CD4-positive, alpha-beta memory T cell (primary cell): ENCODE measurements around the gene RIMBP2. TPM values are rescaled to one million over a fixed set of nuclear protein-coding genes. Genes with fewer than 3 reads are reported as not detected.

Experiments used
- CTCF ChIA-PET: fragments of 350-600 bp; sonication (Branson Sonifier 250); formaldehyde crosslinking; loops from one replicate; lab custom pipeline; 2021; ENCODE audit warnings: inconsistent platforms; ENCODE audit not compliant: partially characterized antibody; lab: Charles Lee
- POLR2A ChIA-PET: fragments of 350-600 bp; sonication (Branson Sonifier 250); formaldehyde crosslinking; loops from one replicate; lab custom pipeline; 2021; ENCODE audit not compliant: partially characterized antibody; lab: Charles Lee
- DNase-seq, 5 donors: peaks; one replicate each; pipeline versions ENCODE4 v3.0.0 to v3.0.0-alpha.2; 2020 to 2022; ENCODE audit warnings: mixed read lengths in 1 of 5
- H3K27ac ChIP-seq: one replicate; pipeline ENCODE4 v1.7.0; 2013; ENCODE audit warnings: low read depth, low read length
- H3K27me3 ChIP-seq: 2 replicates; pipeline ENCODE4 v1.7.0; 2013; ENCODE audit warnings: mild to moderate bottlenecking, low read length, moderate library complexity; ENCODE audit not compliant: insufficient read depth
- H3K36me3 ChIP-seq: 2 replicates; pipeline ENCODE4 v1.7.0; 2013; ENCODE audit warnings: mild to moderate bottlenecking, low read length, moderate library complexity; ENCODE audit not compliant: insufficient read depth
- H3K4me1 ChIP-seq: 2 replicates; pipeline ENCODE4 v1.7.0; 2013; ENCODE audit warnings: mild to moderate bottlenecking, low read length, moderate library complexity; ENCODE audit not compliant: insufficient read depth
- H3K4me3 ChIP-seq, 2 donors: one replicate each; pipeline ENCODE4 v1.7.0; 2013; ENCODE audit warnings: low read length in 2 of 2, mild to moderate bottlenecking in 1 of 2
- H3K9me3 ChIP-seq, 2 donors: one replicate each; pipeline ENCODE4 v1.7.0; 2013; ENCODE audit warnings: low read length in 2 of 2, control low read depth in 1 of 2; ENCODE audit not compliant: control insufficient read depth in 1 of 2
- H3K27ac Mint-ChIP-seq, 7 donors: one replicate each; pipeline ENCODE4 v1.8.0; 2020 to 2021; ENCODE audit warnings: mixed read lengths in 7 of 7, mild to moderate bottlenecking in 6 of 7, inconsistent platforms in 3 of 7, moderate library complexity in 3 of 7
- H3K27me3 Mint-ChIP-seq, 2 donors: one replicate each; pipeline ENCODE4 v1.8.0; 2020 to 2021; ENCODE audit warnings: mixed read lengths in 2 of 2
- H3K36me3 Mint-ChIP-seq, 2 donors: one replicate each; pipeline ENCODE4 v1.8.0; 2020 to 2021; ENCODE audit warnings: mixed read lengths in 2 of 2, inconsistent platforms in 1 of 2, mild to moderate bottlenecking in 1 of 2
- H3K4me1 Mint-ChIP-seq, 4 donors: one replicate each; pipeline ENCODE4 v1.8.0; 2020 to 2021; ENCODE audit warnings: mixed read lengths in 4 of 4, mild to moderate bottlenecking in 1 of 4
- H3K4me3 Mint-ChIP-seq, 8 donors: one replicate each; pipeline ENCODE4 v1.8.0; 2020 to 2021; ENCODE audit warnings: mixed read lengths in 8 of 8, mild to moderate bottlenecking in 7 of 8, moderate library complexity in 6 of 8, inconsistent platforms in 3 of 8
- H3K9me3 Mint-ChIP-seq, 8 donors: one replicate each; pipeline ENCODE4 v1.8.0; 2020 to 2021; ENCODE audit warnings: mixed read lengths in 8 of 8, mild to moderate bottlenecking in 5 of 8, inconsistent platforms in 3 of 8, moderate library complexity in 1 of 8
- intact Hi-C: fragments of 100-400 bp; cut with micrococcal nuclease; formaldehyde crosslinking; loops from one replicate; pipeline ENCODE4 v1.15.1; 2023
- polyA plus RNA-seq, 2 donors: library from polyadenylated mRNA; unstranded; fragments of 300-500 nt; fragmentation: Illumina TruSeq; gene quantifications; one replicate each; pipeline ENCODE4 v1.2.3, GENCODE V29; 2021
- total RNA-seq, 2 experiments: library from RNA; stranded (reverse); gene quantifications; one replicate each; pipeline ENCODE4 v1.2.3, GENCODE V29; 2021

The RIMBP2 gene
- total and polyA plus RNA-seq, 4 experiments from 2014 or later, result 0.20 TPM; not detected in 3

- CTCF ChIA-PET, result no interaction called here
- Histone ChIP-seq H3K36me3 (no peaks in the 10 kb centered on the region), H3K27ac (no peak overlapping the region), H3K4me1 (no peaks in the 10 kb centered on the region), H3K4me3 (no peak overlapping the region), H3K9me3 (no peaks in the 10 kb centered on the region), H3K27me3 (no peaks in the 10 kb centered on the region)
- H3K36me3 Mint-ChIP-seq, result no peaks in the 10 kb centered on the region
- H3K27ac Mint-ChIP-seq, result no peak overlapping the region
- H3K9me3 Mint-ChIP-seq, result peaks cover 0 to 3% (median 0%) of the 10 kb centered on the region in 8 donors
- DNase-seq, result no peak
- POLR2A ChIA-PET, result no interaction called here
- no peaks in the 10 kb centered on the region for H3K4me1 Mint-ChIP-seq
- peaks cover 2 to 3% of the 10 kb centered on the region in 2 donors for H3K27me3 Mint-ChIP-seq
- H3K4me3 Mint-ChIP-seq, result no peak overlapping the region
- intact Hi-C loops, result no loop called here
These were observed 303.7 kb downstream of the RIMBP2 start for GRCh38 chr12:130412384-130412783.

GRCh38 chr12:130405332-130405731 lies 310.8 kb downstream of the RIMBP2 start:
- H3K4me3 Mint-ChIP-seq, result no peak overlapping the region
- H3K27ac ChIP-seq, result no peak overlapping the region
- no peaks in the 10 kb centered on the region for H3K4me1 ChIP-seq
- intact Hi-C loops, result no loop called here
- peaks cover 0 to 2% of the 10 kb centered on the region in 2 donors for H3K27me3 Mint-ChIP-seq
- H3K4me1 Mint-ChIP-seq, result no peaks in the 10 kb centered on the region
- no peaks in the 10 kb centered on the region for H3K9me3 ChIP-seq
- H3K9me3 Mint-ChIP-seq, result peaks cover 0 to 2% (median 0%) of the 10 kb centered on the region in 8 donors
- H3K27ac Mint-ChIP-seq, result no peak overlapping the region
- ChIA-PET POLR2A (no interaction called here), CTCF (no interaction called here)
- H3K36me3 ChIP-seq, result no peaks in the 10 kb centered on the region
- no peak for DNase-seq
- H3K27me3 ChIP-seq, result no peaks in the 10 kb centered on the region
- H3K36me3 Mint-ChIP-seq, result no peaks in the 10 kb centered on the region
- H3K4me3 ChIP-seq, result no peak overlapping the region

GRCh38 chr12:130401703-130402102 lies 314.4 kb downstream of the RIMBP2 start:
- peaks cover 0 to 4% of the 10 kb centered on the region in 2 donors for H3K27me3 Mint-ChIP-seq
- H3K36me3 ChIP-seq, result no peaks in the 10 kb centered on the region
- no peaks in the 10 kb centered on the region for H3K36me3 Mint-ChIP-seq
- no peaks in the 10 kb centered on the region for H3K4me1 ChIP-seq
- peaks cover 0 to 2% (median 0%) of the 10 kb centered on the region in 8 donors for H3K9me3 Mint-ChIP-seq
- ChIA-PET POLR2A (no interaction called here), CTCF (no interaction called here)
- no peak overlapping the region for H3K4me3 ChIP-seq
- no peaks in the 10 kb centered on the region for H3K9me3 ChIP-seq
- H3K27me3 ChIP-seq, result no peaks in the 10 kb centered on the region
- DNase-seq, result no peak
- H3K27ac ChIP-seq, result no peak overlapping the region
- H3K4me1 Mint-ChIP-seq, result no peaks in the 10 kb centered on the region
- intact Hi-C loops, result no loop called here
- H3K4me3 Mint-ChIP-seq, result no peak overlapping the region
- no peak overlapping the region for H3K27ac Mint-ChIP-seq

GRCh38 chr12:130398100-130398848 lies 317.8 kb downstream of the RIMBP2 start:
- H3K27ac ChIP-seq, result no peak overlapping the region
- CTCF ChIA-PET, result no interaction called here
- H3K4me1 Mint-ChIP-seq, result no peaks in the 10 kb centered on the region
- H3K36me3 Mint-ChIP-seq, result no peaks in the 10 kb centered on the region
- H3K27ac Mint-ChIP-seq, result no peak overlapping the region
- no peaks in the 10 kb centered on the region for H3K36me3 ChIP-seq
- H3K4me1 ChIP-seq, result no peaks in the 10 kb centered on the region
- intact Hi-C loops, result no loop called here
- H3K27me3 Mint-ChIP-seq, result peaks cover 0 to 5% of the 10 kb centered on the region in 2 donors
- DNase-seq, result no peak
- H3K27me3 ChIP-seq, result no peaks in the 10 kb centered on the region
- POLR2A ChIA-PET, result no interaction called here
- no peak overlapping the region for H3K4me3 ChIP-seq
- no peaks in the 10 kb centered on the region for H3K9me3 ChIP-seq
- no peak overlapping the region for H3K4me3 Mint-ChIP-seq
- peaks cover 0 to 5% (median 4%) of the 10 kb centered on the region in 8 donors for H3K9me3 Mint-ChIP-seq

GRCh38 chr12:130396667-130397066 lies 319.4 kb downstream of the RIMBP2 start:
- H3K36me3 ChIP-seq, result no peaks in the 10 kb centered on the region
- H3K4me3 Mint-ChIP-seq, result no peak overlapping the region
- no peaks in the 10 kb centered on the region for H3K4me1 ChIP-seq
- intact Hi-C loops, result no loop called here
- POLR2A ChIA-PET, result no interaction called here
- no peak overlapping the region for H3K4me3 ChIP-seq
- no peaks in the 10 kb centered on the region for H3K27me3 ChIP-seq
- no peak overlapping the region for H3K27ac Mint-ChIP-seq
- H3K9me3 ChIP-seq, result no peaks in the 10 kb centered on the region
- no peak overlapping the region for H3K27ac ChIP-seq
- peaks cover 0 to 5% (median 4%) of the 10 kb centered on the region in 8 donors for H3K9me3 Mint-ChIP-seq
- CTCF ChIA-PET, result no interaction called here
- H3K36me3 Mint-ChIP-seq, result no peaks in the 10 kb centered on the region
- no peaks in the 10 kb centered on the region for H3K4me1 Mint-ChIP-seq
- H3K27me3 Mint-ChIP-seq, result peaks cover 0 to 5% of the 10 kb centered on the region in 2 donors
- no peak for DNase-seq

- intact Hi-C loops, result no loop called here
- DNase-seq, result no peak
- no peaks in the 10 kb centered on the region for H3K4me1 Mint-ChIP-seq
- no peaks in the 10 kb centered on the region for H3K9me3 ChIP-seq
- no peaks in the 10 kb centered on the region for H3K36me3 Mint-ChIP-seq
- CTCF ChIA-PET, result no interaction called here
- H3K27me3 ChIP-seq, result no peaks in the 10 kb centered on the region
- no peaks in the 10 kb centered on the region for H3K4me1 ChIP-seq
- H3K4me3 ChIP-seq, result no peak overlapping the region
- peaks cover 0 to 5% of the 10 kb centered on the region in 2 donors for H3K27me3 Mint-ChIP-seq
- H3K4me3 Mint-ChIP-seq, result no peak overlapping the region
- H3K27ac Mint-ChIP-seq, result no peak overlapping the region
- H3K36me3 ChIP-seq, result no peaks in the 10 kb centered on the region
- POLR2A ChIA-PET, result no interaction called here
- H3K27ac ChIP-seq, result no peak overlapping the region
- peaks cover 0 to 9% (median 4%) of the 10 kb centered on the region in 8 donors for H3K9me3 Mint-ChIP-seq
These were observed 321.2 kb downstream of the RIMBP2 start for GRCh38 chr12:130394906-130395305.

GRCh38 chr12:130391186-130391585 lies 324.9 kb downstream of the RIMBP2 start:
- no peak for DNase-seq
- Histone ChIP-seq H3K4me3 (no peak overlapping the region), H3K27me3 (no peaks in the 10 kb centered on the region), H3K27ac (no peak overlapping the region), H3K9me3 (peaks cover 0 to 4% of the 10 kb centered on the region in 2 donors), H3K4me1 (no peaks in the 10 kb centered on the region), H3K36me3 (no peaks in the 10 kb centered on the region)
- H3K4me1 Mint-ChIP-seq, result peaks cover 0 to 4% (median 2%) of the 10 kb centered on the region in 4 donors
- H3K27me3 Mint-ChIP-seq, result peaks cover 0 to 2% of the 10 kb centered on the region in 2 donors
- H3K27ac Mint-ChIP-seq, result no peak overlapping the region
- POLR2A ChIA-PET, result no interaction called here
- no peak overlapping the region for H3K4me3 Mint-ChIP-seq
- intact Hi-C loops, result no loop called here
- peaks cover 0 to 18% (median 8%) of the 10 kb centered on the region in 8 donors for H3K9me3 Mint-ChIP-seq
- CTCF ChIA-PET, result no interaction called here
- no peaks in the 10 kb centered on the region for H3K36me3 Mint-ChIP-seq
